Measurements from ENCODE around the gene POU6F2.
"Not testable (repeated sequence)": the region's sequence is repeated elsewhere in the genome, so short reads cannot be mapped to it uniquely, and the experiment has no call there.

The POU6F2 gene

GRCh38 chr7:38953971-38954370 lies 23.7 kb upstream of the POU6F2 start:
- Mint-ChIP-seq H3K4me1 (no peaks in the 10 kb centered on the region), H3K4me3 (no peak overlapping the region), H3K9me3 (no peaks in the 10 kb centered on the region), H3K27me3 (peaks cover 37% of the 10 kb centered on the region), H3K27ac (no peak overlapping the region)
- no peak for ATAC-seq
- DNase-seq: no peak

GRCh38 chr7:38955892-38956291 lies 21.8 kb upstream of the POU6F2 start:
- H3K9me3 Mint-ChIP-seq: no peaks in the 10 kb centered on the region
- DNase-seq (no peak), ATAC-seq (no peak)
- H3K27me3 Mint-ChIP-seq: peaks cover 30% of the 10 kb centered on the region
- H3K4me1 Mint-ChIP-seq: no peaks in the 10 kb centered on the region
- no peak overlapping the region for H3K27ac Mint-ChIP-seq
- H3K4me3 Mint-ChIP-seq: no peak overlapping the region

- no peak overlapping the region for H3K4me3 Mint-ChIP-seq
These were observed 15.7 kb upstream of the POU6F2 start for GRCh38 chr7:38962028-38962427.

GRCh38 chr7:38964921-38965320 lies 12.8 kb upstream of the POU6F2 start:
- H3K4me3 Mint-ChIP-seq: no peak overlapping the region
- H3K27me3 Mint-ChIP-seq: peaks cover 6% of the 10 kb centered on the region
- ATAC-seq (no peak), DNase-seq (no peak)
- no peaks in the 10 kb centered on the region for H3K4me1 Mint-ChIP-seq
- no peak overlapping the region for H3K27ac Mint-ChIP-seq
- H3K9me3 Mint-ChIP-seq: peaks cover 0 to 5% of the 10 kb centered on the region in 2 donors

More at GRCh38 chr7:38962028-38962427, 15.7 kb upstream of the POU6F2 start:
- ATAC-seq: no peak
- no peaks in the 10 kb centered on the region for H3K4me1 Mint-ChIP-seq
- no peak for DNase-seq
- peaks cover 7% of the 10 kb centered on the region for H3K27me3 Mint-ChIP-seq
- no peak overlapping the region for H3K27ac Mint-ChIP-seq
- H3K9me3 Mint-ChIP-seq: peaks cover 0 to 5% of the 10 kb centered on the region in 2 donors

GRCh38 chr7:38973760-38974159 lies 3.9 kb upstream of the POU6F2 start:
- H3K9me3 Mint-ChIP-seq: no peaks in the 10 kb centered on the region
- DNase-seq: no peak
- no peak overlapping the region for H3K27ac Mint-ChIP-seq
- peaks cover 53% of the 10 kb centered on the region for H3K27me3 Mint-ChIP-seq
- H3K4me3 Mint-ChIP-seq: no peak overlapping the region
- ATAC-seq: no peak
- H3K4me1 Mint-ChIP-seq: no peaks in the 10 kb centered on the region

- Mint-ChIP-seq H3K9me3 (no peaks in the 10 kb centered on the region), H3K27me3 (peaks cover 64% of the 10 kb centered on the region), H3K4me3 (no peak overlapping the region), H3K27ac (no peak overlapping the region), H3K4me1 (no peaks in the 10 kb centered on the region)
- DNase-seq (no peak), ATAC-seq (peak; percentile 31)
These were observed 1.7 kb upstream of the POU6F2 start for GRCh38 chr7:38975944-38976392.

- Mint-ChIP-seq H3K4me1 (no peaks in the 10 kb centered on the region), H3K27me3 (peaks cover 72% of the 10 kb centered on the region), H3K27ac (no peak overlapping the region), H3K9me3 (no peaks in the 10 kb centered on the region), H3K4me3 (no peak overlapping the region)
- ATAC-seq: no peak
- no peak for DNase-seq
These were observed 782 bp downstream of the POU6F2 start for GRCh38 chr7:38978491-38978890.

- peaks cover 29% of the 10 kb centered on the region for H3K27me3 Mint-ChIP-seq
- no peaks in the 10 kb centered on the region for H3K4me1 Mint-ChIP-seq
- no peaks in the 10 kb centered on the region for H3K9me3 Mint-ChIP-seq
- no peak overlapping the region for H3K27ac Mint-ChIP-seq
- DNase-seq (no peak), ATAC-seq (no peak)
- H3K4me3 Mint-ChIP-seq: no peak overlapping the region
These were observed 14.5 kb downstream of the POU6F2 start for GRCh38 chr7:38992203-38992602.

- no peaks in the 10 kb centered on the region for H3K9me3 Mint-ChIP-seq
- H3K4me1 Mint-ChIP-seq: no peaks in the 10 kb centered on the region
- no peak overlapping the region for H3K27ac Mint-ChIP-seq
- H3K27me3 Mint-ChIP-seq: peaks cover 9% of the 10 kb centered on the region
- ATAC-seq (no peak), DNase-seq (no peak)
- no peak overlapping the region for H3K4me3 Mint-ChIP-seq
These were observed 23.9 kb downstream of the POU6F2 start for GRCh38 chr7:39001595-39001994.

- DNase-seq (no peak), ATAC-seq (no peak)
- no peaks in the 10 kb centered on the region for H3K9me3 Mint-ChIP-seq
- H3K4me3 Mint-ChIP-seq: no peak overlapping the region
- H3K27me3 Mint-ChIP-seq: no peaks in the 10 kb centered on the region
- H3K4me1 Mint-ChIP-seq: no peaks in the 10 kb centered on the region
- H3K27ac Mint-ChIP-seq: no peak overlapping the region
These were observed 25.0 kb downstream of the POU6F2 start for GRCh38 chr7:39002755-39003154.

- no peak for DNase-seq
- Mint-ChIP-seq H3K27ac (no peak overlapping the region), H3K27me3 (no peaks in the 10 kb centered on the region), H3K9me3 (no peaks in the 10 kb centered on the region), H3K4me3 (no peak overlapping the region), H3K4me1 (no peaks in the 10 kb centered on the region)
- ATAC-seq: no peak
These were observed 27.3 kb downstream of the POU6F2 start for GRCh38 chr7:39005036-39005435.

- no peak for ATAC-seq
- Mint-ChIP-seq H3K27ac (no peak overlapping the region), H3K27me3 (no peaks in the 10 kb centered on the region), H3K4me1 (no peaks in the 10 kb centered on the region), H3K9me3 (no peaks in the 10 kb centered on the region), H3K4me3 (no peak overlapping the region)
- DNase-seq: no peak
These were observed 27.8 kb downstream of the POU6F2 start for GRCh38 chr7:39005461-39005860.

- H3K4me1 Mint-ChIP-seq, DNase-seq, H3K4me3 Mint-ChIP-seq, H3K27me3 Mint-ChIP-seq, H3K9me3 Mint-ChIP-seq, H3K27ac Mint-ChIP-seq, ATAC-seq: not testable (repeated sequence)
These were observed 35.6 kb downstream of the POU6F2 start for GRCh38 chr7:39013049-39013939.

GRCh38 chr7:39016609-39017008 lies 38.9 kb downstream of the POU6F2 start:
- H3K9me3 Mint-ChIP-seq: no peaks in the 10 kb centered on the region
- no peak overlapping the region for H3K4me3 Mint-ChIP-seq
- ATAC-seq (no peak), DNase-seq (no peak)
- no peaks in the 10 kb centered on the region for H3K27me3 Mint-ChIP-seq
- no peak overlapping the region for H3K27ac Mint-ChIP-seq
- no peaks in the 10 kb centered on the region for H3K4me1 Mint-ChIP-seq

- no peak for DNase-seq
- Mint-ChIP-seq H3K9me3 (no peaks in the 10 kb centered on the region), H3K4me1 (no peaks in the 10 kb centered on the region), H3K27me3 (no peaks in the 10 kb centered on the region), H3K4me3 (no peak overlapping the region), H3K27ac (no peak overlapping the region)
- no peak for ATAC-seq
These were observed 39.7 kb downstream of the POU6F2 start for GRCh38 chr7:39017369-39017915.

GRCh38 chr7:39022796-39023195 lies 45.1 kb downstream of the POU6F2 start:
- Mint-ChIP-seq H3K27ac (no peak overlapping the region), H3K27me3 (no peaks in the 10 kb centered on the region), H3K9me3 (no peaks in the 10 kb centered on the region), H3K4me1 (no peaks in the 10 kb centered on the region), H3K4me3 (no peak overlapping the region)
- DNase-seq: no peak
- no peak for ATAC-seq

All from stimulated activated naive CD8-positive, alpha-beta T cell treated with anti-CD3 and anti-CD28 coated beads, Interleukin-15, amount 100 ng/mL, for 72 hours (primary cell).